ENCODE data around the gene TRAF5. TPM values are rescaled to one million over a fixed set of nuclear protein-coding genes. Genes with fewer than 3 reads are reported as not detected.

Gene TRAF5
- total and polyA plus RNA-seq, 2 donors (not counting 3 experiments of a cell fraction or from before 2014, with no cell fraction given), result 8.5 to 17.6 TPM

DNA sequence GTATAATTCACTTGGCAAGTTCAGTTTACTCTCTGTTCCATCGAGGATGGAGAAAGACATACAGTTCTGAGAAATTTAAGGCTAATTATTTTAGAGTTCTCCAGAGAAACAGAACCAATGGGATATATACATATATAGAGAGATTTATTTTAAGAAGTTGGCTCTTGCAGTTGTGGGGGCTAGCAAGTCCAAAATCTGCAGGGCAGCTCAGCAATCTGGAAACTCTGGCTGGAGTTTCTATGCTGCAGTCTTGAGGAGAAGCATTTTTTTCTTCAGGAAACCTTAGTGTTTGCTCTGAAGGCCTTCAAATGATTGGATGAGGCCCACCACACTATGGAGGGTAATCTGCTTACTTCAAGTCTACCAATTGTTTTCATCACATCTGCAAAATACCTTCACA, 34.6 kb downstream of the TRAF5 start:
- Histone ChIP-seq H3K27ac (ENCODE audit: insufficient read depth, low read depth, low read length) (no peak overlapping the region), H4K20me1 (replicated peaks; ENCODE audit: control insufficient read depth, extremely low read depth, insufficient read depth, low read length) (no peaks in the 10 kb centered on the region), H3K36me3 (ENCODE audit: control insufficient read depth in 2 of 2, extremely low read depth in 1 of 2, insufficient read depth in 2 of 2, low read length in 2 of 2) (no peaks in the 10 kb centered on the region), H3K9me3 (replicated peaks; ENCODE audit: control insufficient read depth, insufficient read depth, low read length) (no peaks in the 10 kb centered on the region), H3K9me1 (replicated peaks; ENCODE audit: control insufficient read depth, extremely low read depth, insufficient read depth, low read length) (no peaks in the 10 kb centered on the region), H2AFZ (ENCODE audit: low read depth, low read length) (no peak overlapping the region), H3K9ac (replicated peaks; ENCODE audit: extremely low read depth, insufficient read depth, low read length) (no peak overlapping the region), H3K79me2 (ENCODE audit: control insufficient read depth, insufficient read depth, low read length) (no peaks in the 10 kb centered on the region), H3K27me3 (ENCODE audit: control insufficient read depth in 2 of 2, insufficient read depth in 2 of 2, low read length in 2 of 2) (no peaks in the 10 kb centered on the region), H3K4me3 (replicated peaks in 1 of 3; ENCODE audit: insufficient read depth in 1 of 3, low read depth in 1 of 3, low read length in 3 of 3) (no peak overlapping the region), H3K4me2 (ENCODE audit: insufficient read depth, low read length) (no peak overlapping the region), H3K4me1 (ENCODE audit: control insufficient read depth, extremely low read depth, insufficient read depth, low read length) (no peaks in the 10 kb centered on the region)
- BruUV-seq (replicated peaks), result no TSS peak
- ChIA-PET POLR2A (no interaction called here), CTCF (no interaction called here)
- intact Hi-C loops (cut with micrococcal nuclease), result no loop called here
- FAIRE-seq (peak; percentile 58), DNase-seq (ENCODE audit: low read depth, low spot score) (no peak)
- dilution Hi-C loops (cut with MboI; ENCODE audit: extremely low pct_ligation_motif_present, low sequenced_read_pairs), result no loop called here
- TF ChIP-seq MYC (IDR thresholded peaks at IDR 0.05; ENCODE audit: low read depth, low read length), result no peak
- TF ChIP-seq POLR2A (IDR thresholded peaks at IDR 0.05; ENCODE audit: low read depth, low read length), result no peak
- no peak for TF ChIP-seq CTCF (IDR thresholded peaks at IDR 0.05; ENCODE audit: extremely low read depth in 1 of 2, insufficient read depth in 1 of 2, low read depth in 1 of 2, low read length in 2 of 2)

DNA sequence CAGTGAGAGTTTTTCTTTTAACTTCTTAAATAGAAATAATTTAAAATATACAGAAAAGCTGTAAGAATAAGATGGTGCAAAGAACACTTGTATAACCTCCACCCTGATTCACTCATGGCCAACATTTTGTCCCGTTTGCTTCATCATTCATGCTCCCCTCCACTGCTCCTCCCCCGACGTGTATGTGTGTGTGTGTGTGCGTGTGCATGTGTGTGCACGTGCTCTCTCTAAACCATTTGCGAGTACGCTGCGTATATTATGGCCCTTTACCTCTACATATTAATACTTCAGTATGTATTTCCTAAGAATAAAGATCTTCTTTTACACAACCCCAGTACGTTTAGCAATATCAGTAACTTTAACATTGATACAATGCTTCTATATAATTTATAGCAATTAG, 43.0 kb downstream of the TRAF5 start:
- Histone ChIP-seq H4K20me1 (replicated peaks; ENCODE audit: control insufficient read depth, extremely low read depth, insufficient read depth, low read length) (no peaks in the 10 kb centered on the region), H3K27ac (ENCODE audit: insufficient read depth, low read depth, low read length) (no peak overlapping the region), H3K9me1 (replicated peaks; ENCODE audit: control insufficient read depth, extremely low read depth, insufficient read depth, low read length) (no peaks in the 10 kb centered on the region), H2AFZ (ENCODE audit: low read depth, low read length) (no peak overlapping the region), H3K9ac (replicated peaks; ENCODE audit: extremely low read depth, insufficient read depth, low read length) (no peak overlapping the region), H3K9me3 (replicated peaks; ENCODE audit: control insufficient read depth, insufficient read depth, low read length) (no peaks in the 10 kb centered on the region), H3K79me2 (ENCODE audit: control insufficient read depth, insufficient read depth, low read length) (no peaks in the 10 kb centered on the region), H3K27me3 (ENCODE audit: control insufficient read depth in 2 of 2, insufficient read depth in 2 of 2, low read length in 2 of 2) (no peaks in the 10 kb centered on the region), H3K36me3 (ENCODE audit: control insufficient read depth in 2 of 2, extremely low read depth in 1 of 2, insufficient read depth in 2 of 2, low read length in 2 of 2) (peaks cover 0 to 3% of the 10 kb centered on the region in 2 experiments), H3K4me2 (ENCODE audit: insufficient read depth, low read length) (no peak overlapping the region), H3K4me1 (ENCODE audit: control insufficient read depth, extremely low read depth, insufficient read depth, low read length) (no peaks in the 10 kb centered on the region), H3K4me3 (replicated peaks in 1 of 3; ENCODE audit: insufficient read depth in 1 of 3, low read depth in 1 of 3, low read length in 3 of 3) (no peak overlapping the region)
- intact Hi-C loops (cut with micrococcal nuclease) (no loop called here), dilution Hi-C loops (cut with MboI; ENCODE audit: extremely low pct_ligation_motif_present, low sequenced_read_pairs) (no loop called here)
- ChIA-PET CTCF (no interaction called here), POLR2A (no interaction called here)
- TF ChIP-seq GATA2 (IDR thresholded peaks at IDR 0.05; ENCODE audit: insufficient read depth, insufficient read length, low read depth, low read length) (no peak), POLR2A (IDR thresholded peaks at IDR 0.05; ENCODE audit: low read depth, low read length) (no peak), MAX (IDR thresholded peaks at IDR 0.05; ENCODE audit: insufficient read depth, insufficient read length) (no peak), MYC (IDR thresholded peaks at IDR 0.05; ENCODE audit: low read depth, low read length) (no peak), JUN (IDR thresholded peaks at IDR 0.05; ENCODE audit: borderline replicate concordance, insufficient read depth, insufficient read length, low read depth) (no peak), CTCF (IDR thresholded peaks at IDR 0.05; ENCODE audit: extremely low read depth in 1 of 2, insufficient read depth in 1 of 2, low read depth in 1 of 2, low read length in 2 of 2) (no peak), EZH2 (IDR thresholded peaks at IDR 0.05; ENCODE audit: borderline replicate concordance, low read depth, low read length, severe bottlenecking) (no peak), FOS (IDR thresholded peaks at IDR 0.05; ENCODE audit: borderline replicate concordance, insufficient read depth, low read length) (no peak), POLR2AphosphoS5 (IDR thresholded peaks at IDR 0.05; ENCODE audit: insufficient read depth, low read depth, low read length) (no peak)
- no peak for FAIRE-seq
- BruUV-seq (replicated peaks), result no TSS peak
- no peak for DNase-seq (ENCODE audit: low read depth, low spot score)

Measured in endothelial cell of umbilical vein (primary cell).